GM12892 (cell line): ENCODE data around the gene LCP1.

Experiments used
- DNase-seq: peaks from one replicate; pipeline ENCODE4 v3.0.0; 2011; ENCODE audit not compliant: insufficient read length
- FAIRE-seq: peaks from 2 replicates; lab custom pipeline; 2011; peaks lifted over from hg19 to GRCh38; lab: Jason Lieb, UNC
- POLR2A ChIP-seq: IDR thresholded peaks from 2 replicates; pipeline ENCODE4 v1.6.1; 2011; ENCODE audit warnings: low read depth, low read length, control low read depth
- POLR2AphosphoS5 ChIP-seq: IDR thresholded peaks from 2 replicates; pipeline ENCODE4 v1.6.1; 2011; ENCODE audit warnings: low read depth, low read length, control low read depth
- TAF1 ChIP-seq: IDR thresholded peaks from 2 replicates; pipeline ENCODE4 v1.6.1; 2011; ENCODE audit warnings: low read depth, mild to moderate bottlenecking, control low read depth, low read length, borderline replicate concordance

The LCP1 gene

GRCh38 chr13:46101484-46102254 lies 80.3 kb downstream of the LCP1 start:
- DNase-seq (no peak), FAIRE-seq (peak; percentile 81)

GRCh38 chr13:46101002-46101401 lies 81.0 kb downstream of the LCP1 start:
- DNase-seq (no peak), FAIRE-seq (peak; percentile 74)
- no peak for TF ChIP-seq POLR2A
- TF ChIP-seq POLR2AphosphoS5, result no peak
- TF ChIP-seq TAF1, result no peak

More at GRCh38 chr13:46101484-46102254, 80.3 kb downstream of the LCP1 start:
- TF ChIP-seq POLR2AphosphoS5, result no peak
- no peak for TF ChIP-seq POLR2A
- no peak for TF ChIP-seq TAF1

DNA sequence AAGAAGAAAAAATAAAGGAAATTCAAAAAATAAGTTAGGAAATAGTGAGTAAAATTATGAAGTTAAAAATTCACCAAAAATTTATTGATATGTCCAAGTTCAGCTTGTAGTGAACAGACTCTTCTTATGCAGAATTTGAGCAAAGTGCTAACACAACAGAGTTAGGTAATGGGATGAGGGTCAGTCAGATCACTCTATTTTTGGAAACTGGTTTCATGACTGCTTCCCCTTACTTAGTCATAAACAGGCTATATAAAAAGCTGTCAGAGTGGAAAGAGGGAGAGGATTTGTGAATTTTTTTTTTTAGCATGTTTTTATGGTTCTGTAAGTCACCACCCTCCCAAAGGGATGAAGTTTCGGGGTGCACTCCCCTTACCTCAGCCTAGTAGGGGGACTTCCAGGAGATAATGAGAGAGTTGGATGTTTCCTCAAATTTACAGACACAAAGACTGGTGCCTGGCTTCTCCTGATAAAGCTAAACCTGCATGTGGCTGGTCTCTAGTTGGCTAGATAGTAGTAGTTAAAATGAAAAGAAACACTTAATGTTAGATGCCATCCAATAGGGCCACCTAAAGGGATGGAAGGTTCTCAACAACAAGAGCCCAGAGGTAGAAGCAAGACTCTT lies 81.7 kb downstream of the LCP1 start:
- FAIRE-seq (peak; percentile 82), DNase-seq (no peak)
- TF ChIP-seq POLR2AphosphoS5 (no peak), POLR2A (no peak), TAF1 (no peak)

DNA sequence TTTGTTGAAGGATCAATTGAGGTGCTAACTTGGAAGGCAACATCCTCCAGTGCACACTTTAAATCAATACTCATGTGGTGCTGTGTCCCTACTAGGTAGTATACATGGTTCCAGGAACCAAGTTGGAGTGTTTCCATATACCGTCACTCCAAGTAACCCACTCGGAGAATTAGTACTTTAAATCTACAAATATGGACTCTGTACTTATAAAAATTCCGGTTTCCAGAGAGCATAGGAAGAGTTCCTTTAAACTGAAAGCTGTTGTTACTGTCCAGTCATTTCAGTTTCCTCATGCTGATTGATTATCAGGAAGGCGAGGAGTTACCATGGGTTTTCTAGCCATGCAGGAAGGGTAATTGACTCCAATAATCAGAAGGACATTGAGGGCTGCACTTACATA lies 84.3 kb downstream of the LCP1 start:
- TF ChIP-seq POLR2AphosphoS5 (no peak), POLR2A (no peak), TAF1 (no peak)
- DNase-seq (no peak), FAIRE-seq (no peak)

GRCh38 chr13:46097015-46097414 lies 85.0 kb downstream of the LCP1 start:
- no peak for FAIRE-seq
- no peak for DNase-seq
- no peak for TF ChIP-seq TAF1
- no peak for TF ChIP-seq POLR2A
- TF ChIP-seq POLR2AphosphoS5, result no peak

- no peak for DNase-seq
- TF ChIP-seq TAF1, result no peak
- TF ChIP-seq POLR2A, result no peak
- TF ChIP-seq POLR2AphosphoS5, result no peak
- no peak for FAIRE-seq
These were observed 87.5 kb downstream of the LCP1 start for GRCh38 chr13:46094478-46094877.

GRCh38 chr13:46088821-46089562 lies 93.0 kb downstream of the LCP1 start:
- FAIRE-seq, result no peak
- DNase-seq, result no peak

DNA sequence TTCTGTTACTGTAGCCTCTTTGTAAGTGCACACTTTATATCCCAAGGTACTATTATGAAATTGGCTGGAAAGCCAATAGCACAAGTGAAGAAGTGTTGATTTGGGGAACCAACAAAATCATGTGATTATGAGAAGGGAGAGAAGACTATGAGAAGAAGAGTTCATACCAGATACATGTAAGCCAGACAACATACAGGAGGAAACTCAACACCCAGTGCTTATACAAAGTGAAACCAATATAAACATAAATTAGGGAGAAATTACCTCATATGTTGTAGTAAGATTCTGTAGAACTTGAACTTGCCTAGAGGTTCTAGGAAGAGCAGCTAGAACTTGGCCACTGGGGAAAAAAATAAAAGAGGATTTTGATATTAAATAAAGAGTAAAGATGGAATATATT lies 94.5 kb downstream of the LCP1 start:
- no peak for TF ChIP-seq POLR2A
- TF ChIP-seq TAF1, result no peak
- TF ChIP-seq POLR2AphosphoS5, result no peak
- no peak for FAIRE-seq
- no peak for DNase-seq

More at GRCh38 chr13:46088821-46089562, 93.0 kb downstream of the LCP1 start:
- no peak for TF ChIP-seq POLR2AphosphoS5
- TF ChIP-seq TAF1, result no peak
- TF ChIP-seq POLR2A, result no peak

- no peak for DNase-seq
- no peak for FAIRE-seq
These were observed 95.0 kb downstream of the LCP1 start for GRCh38 chr13:46086985-46087384.

GRCh38 chr13:46086421-46086922 lies 95.5 kb downstream of the LCP1 start:
- FAIRE-seq, result no peak
- no peak for DNase-seq
- TF ChIP-seq TAF1 (no peak), POLR2A (no peak), POLR2AphosphoS5 (no peak)

More at GRCh38 chr13:46086985-46087384, 95.0 kb downstream of the LCP1 start:
- TF ChIP-seq POLR2AphosphoS5 (no peak), POLR2A (no peak), TAF1 (no peak)

GRCh38 chr13:46085737-46086136 lies 96.2 kb downstream of the LCP1 start:
- FAIRE-seq (no peak), DNase-seq (no peak)
- TF ChIP-seq POLR2AphosphoS5, result no peak
- TF ChIP-seq TAF1, result no peak
- TF ChIP-seq POLR2A, result no peak
